NK-92 treated with Interleukin-12 subunit alpha and Interleukin-12 subunit beta, amount 100 ng/mL, for 24 hours (cell line): ENCODE data around the gene ATP8B3.

ENCODE experiments used
- DNase-seq: peaks from one replicate; lab custom pipeline; 2025; lab: John Stamatoyannopoulos, UW

ATP8B3 gene

DNA sequence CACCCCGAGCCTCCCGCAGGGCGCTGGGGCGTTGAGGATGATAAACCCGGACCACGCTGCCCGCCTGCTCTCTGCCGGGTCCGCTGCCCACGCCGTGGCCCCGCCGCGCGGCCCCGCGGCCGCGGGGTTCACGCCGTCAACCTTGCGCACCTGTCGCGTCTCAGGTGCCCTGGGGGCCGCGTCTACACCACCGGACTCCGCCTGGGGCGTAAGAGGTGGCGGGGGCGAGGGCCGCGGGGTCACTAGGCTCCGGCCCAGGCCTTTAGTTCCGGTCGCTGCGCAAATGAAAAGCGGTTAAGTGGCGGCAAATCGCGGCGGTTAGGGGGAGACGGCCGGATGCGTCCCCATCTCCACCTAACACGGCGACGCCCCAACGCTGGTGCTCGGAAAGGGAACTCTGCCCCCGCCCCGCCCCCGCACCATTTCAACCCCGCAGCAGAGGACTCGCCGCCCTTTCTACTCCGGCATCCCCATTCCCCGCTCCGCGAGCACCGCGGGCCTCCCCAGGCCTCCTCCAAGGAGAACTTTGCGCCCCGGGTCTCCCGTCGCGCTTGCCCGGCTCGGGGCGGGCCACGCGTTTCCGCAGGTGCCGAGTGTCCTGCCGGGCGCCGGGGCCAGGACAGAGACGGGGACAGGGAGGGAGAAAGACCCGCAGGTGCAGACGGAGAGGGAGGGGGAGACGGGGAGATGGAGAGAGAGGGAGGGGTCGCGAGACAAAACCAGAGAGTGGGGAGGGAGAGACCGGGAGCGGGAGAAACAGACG lies 54.4 kb downstream of the ATP8B3 start:
- no peak for DNase-seq

DNA sequence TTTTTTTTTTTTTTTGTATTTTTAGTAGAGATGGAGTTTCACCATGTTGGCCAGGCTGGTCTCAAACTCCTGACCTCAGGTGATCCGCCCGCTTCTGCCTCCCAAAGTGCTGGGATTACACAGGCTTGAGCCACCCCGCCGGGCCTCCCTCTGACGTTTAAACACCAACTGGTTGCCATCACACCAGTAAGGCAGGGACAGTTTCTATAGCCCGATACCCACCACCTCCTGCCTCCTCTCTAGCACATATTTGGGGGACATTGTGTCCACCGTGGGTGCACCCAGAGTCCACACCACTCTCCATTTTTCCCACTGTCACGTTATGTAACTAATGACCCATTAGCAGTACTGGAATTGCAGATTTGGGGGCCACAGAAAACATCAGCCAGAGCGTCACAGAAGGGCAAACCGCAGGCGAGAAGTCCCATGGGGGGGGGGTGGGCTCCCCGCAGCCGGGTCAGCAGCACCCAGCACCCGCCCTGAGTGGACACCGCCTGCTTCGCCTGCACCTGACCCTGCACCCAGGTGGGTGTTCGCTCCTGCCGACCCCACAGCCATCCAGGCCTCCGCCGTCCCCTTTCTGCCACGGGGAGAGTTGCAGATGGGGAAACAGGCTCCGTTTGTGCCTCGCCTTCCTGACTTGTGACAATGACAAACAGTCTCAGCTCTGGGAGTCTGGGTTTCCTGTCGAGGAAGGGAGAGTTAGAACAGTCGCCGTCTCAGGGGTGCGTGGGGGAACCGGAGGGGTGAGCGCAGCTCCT lies 55.2 kb downstream of the ATP8B3 start:
- DNase-seq: no peak

DNA sequence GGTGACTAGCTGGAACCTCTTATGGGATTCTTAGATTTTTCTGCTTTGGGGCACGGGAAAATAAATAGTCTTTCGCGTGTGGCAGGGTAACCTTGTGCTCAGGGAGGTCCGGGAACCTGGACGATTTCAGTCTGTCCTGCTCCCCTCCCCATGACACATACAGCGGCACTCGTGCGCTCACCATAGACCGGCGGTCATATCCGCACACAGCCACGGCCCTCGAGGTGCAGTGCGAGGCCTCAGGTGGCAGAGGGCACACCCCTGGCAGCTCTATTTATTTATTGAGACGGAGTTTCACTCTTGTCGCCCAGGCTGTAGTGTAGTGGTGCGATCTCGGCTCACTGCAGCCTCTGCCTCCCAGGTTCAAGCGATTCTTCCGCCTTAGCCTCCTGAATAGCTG lies 55.8 kb downstream of the ATP8B3 start:
- no peak for DNase-seq

DNA sequence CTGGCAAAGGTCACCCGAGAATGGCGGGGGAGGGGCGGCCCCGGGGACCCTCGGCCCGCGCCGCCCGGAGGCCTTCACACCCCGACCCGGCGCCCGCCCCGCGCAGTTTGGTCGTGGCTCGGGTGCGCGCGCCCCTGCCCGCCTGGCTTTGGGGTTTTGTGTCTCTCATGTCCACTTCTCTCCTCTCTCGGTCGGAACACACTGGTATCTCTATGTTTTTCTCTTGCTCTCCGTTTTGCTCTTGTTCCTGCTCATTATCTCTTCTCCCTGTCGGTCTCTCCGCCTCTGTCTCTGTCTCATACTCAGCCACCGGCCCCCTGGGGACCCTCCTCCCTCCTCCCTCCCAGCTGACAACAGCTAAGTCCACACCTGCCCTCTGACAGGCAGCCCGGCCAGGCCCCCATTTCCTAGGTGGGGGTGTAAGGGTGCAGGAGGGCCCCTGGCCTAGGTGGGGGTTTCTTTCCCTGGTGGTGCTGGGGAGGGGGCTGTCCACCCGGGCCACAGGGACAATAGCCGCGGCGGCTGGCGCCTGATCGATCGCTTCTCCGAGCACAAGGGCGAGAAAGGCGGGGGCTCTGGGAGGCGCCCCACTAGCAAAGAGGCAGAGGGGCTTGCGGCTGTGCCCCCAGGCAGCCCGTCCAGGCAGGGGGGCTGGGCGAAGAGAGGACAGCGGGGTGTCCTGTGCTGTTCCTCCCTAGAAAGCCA lies 56.5 kb downstream of the ATP8B3 start:
- DNase-seq: no peak

DNA sequence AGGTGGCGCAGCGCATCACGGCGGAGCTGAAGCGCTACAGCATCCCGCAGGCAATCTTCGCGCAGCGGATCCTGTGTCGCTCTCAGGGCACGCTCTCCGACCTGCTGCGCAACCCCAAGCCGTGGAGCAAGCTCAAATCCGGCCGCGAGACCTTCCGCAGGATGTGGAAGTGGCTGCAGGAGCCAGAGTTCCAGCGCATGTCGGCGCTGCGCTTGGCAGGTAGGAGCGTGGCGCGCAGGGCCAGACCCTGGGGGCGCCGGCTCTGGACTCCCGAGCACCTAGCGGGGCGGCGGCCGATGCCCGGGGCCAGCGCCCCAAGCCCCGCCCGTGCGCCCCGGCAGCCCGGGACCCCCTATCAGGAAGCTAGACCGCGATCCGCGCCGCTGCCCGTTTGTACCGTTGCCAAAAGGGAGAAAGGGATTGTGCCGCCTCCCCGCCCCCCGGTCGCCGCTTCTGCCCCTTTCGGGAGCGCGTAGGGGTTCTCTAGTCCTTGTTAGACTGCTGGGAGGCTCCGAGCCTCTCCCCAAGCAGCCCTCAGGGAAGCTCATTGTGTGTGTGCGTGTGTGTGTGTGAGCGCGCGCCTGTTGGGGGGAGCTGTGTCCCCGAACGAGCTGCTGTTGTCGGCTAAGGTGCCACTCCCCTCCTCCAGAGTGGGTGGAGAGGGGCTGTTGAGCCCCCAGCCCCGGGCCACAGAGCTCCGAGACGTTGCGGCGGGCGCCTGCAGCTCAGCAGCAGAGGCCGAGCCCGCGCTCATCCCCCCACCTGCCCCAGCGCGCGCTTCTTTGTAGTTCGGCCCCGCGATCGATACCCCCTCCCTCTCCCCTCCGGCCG lies 57.2 kb downstream of the ATP8B3 start:
- no peak for DNase-seq

DNA sequence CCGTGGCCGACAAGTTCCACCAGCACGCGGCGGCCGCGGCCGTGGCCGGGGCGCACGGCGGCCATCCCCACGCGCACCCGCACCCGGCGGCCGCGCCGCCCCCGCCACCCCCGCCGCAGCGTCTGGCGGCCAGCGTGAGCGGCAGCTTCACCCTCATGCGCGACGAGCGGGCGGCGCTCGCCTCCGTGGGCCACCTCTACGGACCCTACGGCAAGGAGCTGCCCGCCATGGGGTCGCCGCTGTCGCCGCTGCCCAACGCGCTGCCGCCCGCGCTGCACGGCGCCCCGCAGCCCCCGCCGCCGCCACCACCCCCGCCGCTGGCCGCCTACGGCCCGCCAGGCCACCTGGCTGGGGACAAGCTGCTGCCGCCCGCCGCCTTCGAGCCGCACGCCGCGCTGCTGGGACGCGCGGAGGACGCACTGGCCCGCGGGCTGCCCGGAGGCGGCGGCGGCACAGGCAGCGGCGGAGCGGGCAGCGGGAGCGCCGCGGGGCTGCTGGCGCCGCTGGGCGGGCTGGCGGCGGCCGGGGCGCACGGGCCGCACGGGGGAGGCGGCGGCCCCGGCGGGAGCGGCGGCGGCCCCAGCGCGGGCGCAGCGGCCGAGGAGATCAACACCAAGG lies 57.9 kb downstream of the ATP8B3 start:
- no peak for DNase-seq

DNA sequence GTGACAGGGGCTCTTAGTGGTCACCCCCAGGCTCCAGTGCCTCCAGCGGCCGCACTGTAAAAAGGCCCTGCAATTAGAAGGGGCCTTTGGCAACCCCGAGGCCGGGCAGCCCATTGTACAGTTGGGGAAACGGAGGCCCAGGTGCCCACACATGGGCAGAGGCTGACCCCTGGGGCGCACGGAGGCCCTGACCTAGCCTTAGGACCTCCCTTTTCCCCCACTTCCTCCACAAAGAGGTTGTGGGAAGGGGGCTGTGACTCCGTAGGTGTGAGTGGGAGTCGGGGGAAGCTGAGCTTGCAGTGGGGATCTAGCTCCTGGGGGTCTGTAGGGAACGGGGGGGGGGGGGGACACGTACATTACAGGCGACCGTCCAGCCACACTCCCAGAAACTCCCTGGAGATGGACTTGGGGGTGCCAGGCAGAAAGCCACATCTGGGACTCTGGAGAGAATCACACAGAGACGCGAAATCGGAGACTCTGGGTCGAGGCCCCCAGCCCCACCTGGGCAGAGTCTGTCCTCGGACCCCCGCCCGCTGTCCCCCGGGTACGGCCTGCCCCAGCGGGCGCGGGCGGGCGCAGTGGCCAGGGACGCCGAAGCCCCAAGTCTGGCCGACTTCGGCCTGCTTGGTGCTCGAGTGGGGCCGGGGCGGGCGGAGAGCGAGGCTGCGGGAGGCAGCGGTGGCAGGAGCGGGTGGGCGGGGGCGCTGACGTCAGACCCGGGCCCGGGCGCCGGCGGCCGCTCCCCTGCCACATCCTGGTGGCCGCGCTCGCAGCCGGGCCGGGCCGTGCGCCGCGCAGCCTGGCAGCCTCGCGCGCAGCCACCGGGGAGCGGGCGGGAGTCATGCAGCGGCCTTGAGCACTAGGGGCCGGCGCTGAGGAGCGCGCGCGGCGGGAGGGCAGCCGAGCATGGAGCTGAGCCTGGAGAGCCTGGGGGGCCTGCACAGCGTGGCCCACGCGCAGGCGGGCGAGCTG lies 59.0 kb downstream of the ATP8B3 start, which contains the start of gene ONECUT3:
TSS of gene ONECUT3 (plus strand) at position 750 of the 972 bp plus-strand sequence. CDS start at position 907, 157 bp downstream.
- DNase-seq: no peak

DNA sequence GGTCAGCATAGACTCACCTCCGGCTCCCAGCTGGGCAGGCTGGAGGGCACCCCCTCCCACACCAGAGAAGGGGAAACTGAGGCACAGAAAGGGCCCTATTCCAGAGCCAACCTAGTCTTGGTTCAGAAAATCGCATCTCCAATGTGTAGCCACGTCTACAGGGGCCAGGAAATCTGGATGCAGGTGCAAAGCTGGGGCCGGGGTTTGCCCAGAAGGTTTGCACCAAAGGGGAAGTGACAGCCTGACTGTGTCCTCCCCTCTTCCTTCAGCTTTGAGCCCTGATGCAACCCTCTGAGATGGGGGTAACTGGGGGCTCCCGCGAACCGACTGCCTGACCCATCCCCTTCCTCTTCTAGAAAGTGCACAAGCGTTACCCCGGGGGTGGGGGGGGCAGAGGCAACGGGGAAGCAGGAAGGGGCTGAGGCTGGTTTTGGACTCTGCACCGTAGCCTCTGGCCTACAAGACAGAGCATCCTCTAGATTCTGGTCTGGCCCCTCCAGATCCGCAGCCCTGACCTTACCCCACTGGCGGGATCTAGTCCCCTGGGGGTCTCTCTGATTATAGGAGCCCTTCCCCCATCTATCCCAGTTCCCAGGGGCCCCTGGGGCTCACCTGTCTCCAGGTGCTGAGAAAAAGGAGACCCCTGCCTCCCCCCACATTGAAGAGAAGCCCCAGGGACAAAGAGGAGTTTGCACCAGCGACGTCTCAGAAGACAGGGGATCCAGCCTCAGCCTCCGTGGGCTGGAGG lies 59.9 kb downstream of the ATP8B3 start:
- DNase-seq: no peak

DNA sequence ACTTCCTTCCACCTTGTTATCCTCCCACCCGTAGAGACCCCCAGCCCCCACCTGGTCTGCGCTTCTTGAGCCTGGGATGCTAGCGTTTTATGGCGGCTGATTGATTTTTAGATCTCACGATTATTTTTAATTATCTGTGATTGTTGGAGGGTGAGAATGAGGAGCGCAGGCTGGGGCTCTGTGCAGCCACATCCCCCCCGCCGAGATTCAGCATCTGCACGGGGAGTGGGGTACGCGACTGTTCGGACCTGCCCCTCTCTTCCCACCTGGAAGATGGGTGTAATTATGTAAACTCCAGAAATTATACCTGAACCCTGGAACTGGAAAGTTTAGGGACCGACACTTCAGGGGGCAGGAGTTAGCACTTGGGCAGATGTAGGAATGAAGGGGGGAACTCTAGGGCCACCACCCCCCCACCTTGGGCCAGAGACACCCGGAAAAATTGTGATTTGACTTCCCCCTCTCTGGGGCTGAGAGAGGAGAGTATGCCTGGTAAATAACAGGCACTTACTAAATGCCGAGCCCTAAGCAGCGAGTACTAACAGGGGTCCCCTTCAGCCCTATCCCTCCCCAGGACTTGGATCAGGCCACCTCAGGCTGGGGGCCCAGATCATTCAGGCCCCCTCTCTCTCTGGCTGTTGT lies 60.6 kb downstream of the ATP8B3 start:
- no peak for DNase-seq

DNA sequence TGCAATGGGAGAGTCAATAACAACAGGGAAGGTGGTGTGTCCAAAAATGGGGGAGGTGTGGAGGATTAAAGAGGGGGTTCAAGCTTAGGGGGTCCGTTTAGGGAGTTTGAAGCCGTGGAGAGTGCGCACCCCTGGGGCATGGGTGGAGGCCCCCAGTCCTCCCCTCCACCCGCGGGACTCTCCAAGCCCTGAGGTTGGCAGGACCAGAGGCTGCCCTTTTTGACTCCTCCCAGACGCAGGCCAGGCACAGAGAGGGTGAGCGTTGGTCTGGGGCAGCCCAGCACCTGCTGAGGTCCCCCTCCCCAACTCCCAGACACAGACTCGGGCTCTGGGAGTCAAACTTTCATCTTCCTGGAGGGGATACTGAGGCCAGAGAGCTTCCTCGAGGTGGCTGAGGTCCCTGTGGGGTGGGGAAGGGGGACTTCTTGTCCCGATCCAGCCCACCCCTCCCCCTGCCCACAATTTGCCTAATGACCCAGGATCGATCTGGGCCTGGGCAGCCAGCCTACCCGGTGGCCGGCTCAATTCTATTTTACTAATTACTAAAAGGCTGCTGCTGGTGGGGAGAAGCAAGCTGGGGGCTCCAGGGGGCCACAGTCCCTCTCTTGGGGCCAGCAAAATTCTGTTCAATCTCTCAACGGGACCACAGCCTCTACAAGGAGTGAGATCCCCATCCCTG lies 61.6 kb downstream of the ATP8B3 start:
- no peak for DNase-seq

DNA sequence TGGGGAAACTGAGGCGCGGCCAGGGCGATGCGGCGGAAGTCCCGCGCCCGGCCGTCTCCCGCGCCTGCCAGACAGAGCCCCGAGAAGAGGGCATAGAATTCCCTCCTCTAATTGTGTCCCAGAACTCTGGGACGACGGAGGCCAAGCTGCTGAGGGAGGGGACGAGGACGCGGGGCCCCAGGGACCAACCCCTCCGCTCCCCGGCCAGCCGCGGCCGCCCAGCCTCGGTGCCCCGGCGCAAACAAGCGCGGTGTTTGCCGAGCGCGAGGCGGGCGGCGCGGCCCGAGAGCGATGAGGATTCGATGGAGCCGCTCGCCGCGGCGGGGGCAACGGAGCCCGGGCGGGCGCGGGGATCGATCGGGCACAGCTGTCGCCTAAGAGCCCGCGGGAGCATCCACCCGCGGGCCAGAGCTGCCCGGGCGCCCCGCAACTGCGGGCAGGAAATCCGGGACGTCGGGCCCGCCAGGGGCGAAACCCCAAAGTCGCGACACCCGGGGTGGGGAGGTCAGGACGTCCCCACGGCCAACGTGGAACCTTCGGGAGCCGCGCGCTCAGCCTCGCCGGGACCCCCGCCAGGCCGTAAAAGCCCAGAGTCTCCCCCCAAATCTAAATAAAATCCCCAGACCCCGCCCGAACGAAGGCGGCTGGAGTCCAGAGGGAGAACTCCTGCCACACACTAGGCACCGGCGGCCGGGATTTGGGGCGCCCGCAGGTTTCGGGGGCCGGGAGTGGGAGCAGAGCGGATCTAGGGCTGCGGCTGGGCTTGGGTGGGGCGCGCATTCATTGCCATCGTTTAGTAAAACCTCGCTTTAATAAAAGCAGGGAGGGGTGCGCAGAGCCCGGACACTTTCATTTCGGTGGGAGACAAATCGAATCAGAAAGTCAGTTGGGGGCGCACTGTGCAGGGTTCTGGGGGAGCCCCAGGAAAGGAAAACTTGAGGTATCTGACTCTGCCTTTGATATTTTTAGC lies 62.4 kb downstream of the ATP8B3 start:
- no peak for DNase-seq

DNA sequence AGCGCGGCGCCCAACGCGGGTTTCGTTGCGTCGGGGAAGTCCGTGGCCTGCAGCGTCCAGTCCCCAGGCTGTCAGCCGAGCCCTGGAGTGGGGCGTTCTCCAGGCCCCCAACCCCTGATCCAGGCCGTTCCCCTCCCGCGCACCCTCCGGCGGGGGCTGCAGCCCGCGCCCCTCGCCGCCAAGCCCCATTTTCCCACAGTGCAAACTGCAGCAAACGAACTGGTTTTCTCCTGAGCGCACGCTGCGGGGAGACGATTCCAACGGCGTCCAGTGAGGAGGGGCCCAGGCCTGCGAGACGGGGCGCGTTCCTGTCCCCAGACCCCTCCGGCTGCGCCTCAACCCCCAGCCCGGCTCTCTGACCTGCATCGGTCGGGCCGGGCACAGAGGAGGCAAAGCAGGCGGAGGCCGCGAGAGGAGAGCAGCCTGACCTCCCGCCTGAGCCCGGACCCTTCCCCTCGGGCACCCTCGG lies 63.2 kb downstream of the ATP8B3 start:
- DNase-seq: no peak

DNA sequence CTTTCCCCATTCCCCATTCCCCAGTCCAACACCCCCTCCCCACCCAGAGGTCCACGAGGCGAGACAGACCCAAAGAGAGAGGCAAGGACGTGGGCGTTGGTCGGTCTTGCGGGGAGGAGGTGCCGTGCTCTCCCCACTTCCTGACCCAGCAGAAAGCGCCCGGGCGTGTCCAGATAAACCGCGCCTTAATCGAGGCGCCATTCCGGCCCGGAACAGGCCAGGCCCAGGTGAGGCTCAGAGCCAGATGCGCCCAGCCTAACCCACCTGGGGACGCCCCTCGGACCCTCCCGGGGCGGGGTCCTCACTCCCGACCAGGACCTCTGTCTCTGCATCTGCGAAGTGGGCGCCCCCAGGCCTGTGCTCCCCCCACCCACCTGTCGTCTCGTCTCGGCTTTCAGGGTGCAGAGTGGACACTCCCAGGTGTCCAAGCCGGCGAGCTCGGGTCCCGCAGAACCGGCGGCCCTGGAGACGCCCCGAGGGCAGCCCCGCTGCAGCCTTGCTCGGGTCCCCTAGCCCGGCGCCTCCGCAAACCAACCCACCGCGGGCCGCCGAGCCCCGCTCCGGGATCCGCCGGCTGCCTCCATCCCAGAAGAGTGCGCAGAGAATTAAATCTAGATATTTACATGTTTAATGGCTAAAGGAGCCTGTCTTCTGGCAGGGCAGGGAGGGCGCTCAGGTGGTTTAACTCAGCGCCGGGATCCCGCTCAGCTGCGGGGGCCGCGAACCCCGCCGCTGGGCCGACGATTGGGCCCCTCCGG lies 63.8 kb downstream of the ATP8B3 start:
- DNase-seq: no peak

DNA sequence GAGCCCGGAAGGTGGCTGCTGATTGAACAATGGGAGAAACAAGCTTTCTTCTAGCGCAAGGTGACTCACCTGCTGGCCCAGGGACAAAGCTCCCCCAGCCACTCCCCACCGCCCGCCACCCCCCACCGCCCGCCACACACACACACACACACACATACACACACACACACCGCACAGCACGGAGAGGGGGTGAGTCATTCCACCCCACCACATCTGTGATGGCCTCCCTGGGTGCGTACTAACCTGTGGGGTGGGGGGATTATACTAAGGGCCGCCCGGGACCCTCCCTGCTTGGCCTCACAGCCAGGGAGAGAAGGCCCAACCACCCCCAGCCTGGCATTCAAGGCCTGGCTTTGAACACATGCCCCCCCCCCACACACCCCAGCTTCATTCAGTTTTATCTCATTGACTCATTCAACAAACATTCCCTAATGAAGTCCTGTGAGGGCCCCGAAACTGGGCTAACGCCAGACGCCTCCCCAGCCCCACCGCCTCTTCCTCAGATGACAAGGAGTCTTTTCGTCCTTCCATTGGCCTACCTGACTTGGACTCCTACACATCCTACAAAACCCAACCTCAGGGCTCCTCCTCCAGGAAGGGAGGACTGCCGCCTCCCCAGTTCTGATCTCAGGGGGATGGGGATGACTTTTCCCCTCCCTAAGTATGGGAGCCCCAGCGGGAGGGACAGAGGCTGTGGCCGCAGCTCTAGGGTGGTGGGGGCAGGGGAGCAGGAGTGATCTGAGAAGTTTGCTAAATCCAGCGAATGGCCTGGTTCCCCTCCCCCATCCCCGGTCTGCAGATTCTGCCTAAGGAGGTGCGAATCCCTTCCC lies 64.6 kb downstream of the ATP8B3 start:
- DNase-seq: no peak
